Left lung (tissue), 10 donors: ENCODE data around the gene TAF4B. TPM values are rescaled to one million over a fixed set of nuclear protein-coding genes. Genes with fewer than 3 reads are reported as not detected.

Experiments used
- ATAC-seq: fragments of 200-7000 bp; cut with Tn5 transposase; one replicate; pipeline ENCODE4 v1.9.1; 2020; ENCODE audit warnings: moderate library complexity
- DNase-seq, 4 donors: peaks; one replicate each; pipeline ENCODE4 v3.0.0-alpha.2; 2013 to 2020
- H3K27ac ChIP-seq, 2 donors: fragments of 200-600 bp; sonication (generic) in 1 of 2; one replicate each; pipeline versions ENCODE4 v1.5.0 to v1.8.0; 2020 to 2021
- H3K27me3 ChIP-seq, 2 donors: fragments of 200-600 bp; sonication (generic) in 1 of 2; one replicate each; pipeline versions ENCODE4 v1.5.0 to v1.8.0; 2020 to 2021
- H3K36me3 ChIP-seq, 2 donors: fragments of 200-600 bp; sonication (generic) in 1 of 2; one replicate each; pipeline versions ENCODE4 v1.5.0 to v1.8.0; 2020 to 2021
- H3K4me1 ChIP-seq, 2 donors: fragments of 200-600 bp; one replicate each; pipeline ENCODE4 v1.8.0; 2021
- H3K4me3 ChIP-seq, 2 donors: fragments of 200-600 bp; sonication (generic) in 1 of 2; one replicate each; pipeline versions ENCODE4 v1.5.0 to v1.8.0; 2020 to 2021; ENCODE audit warnings: mild to moderate bottlenecking in 1 of 2
- H3K9me3 ChIP-seq, 2 donors: fragments of 200-600 bp; sonication (generic) in 1 of 2; one replicate each; pipeline versions ENCODE4 v1.5.0 to v1.8.0; 2020 to 2021
- intact Hi-C, 2 donors: fragments of 100-400 bp; cut with DNase I; formaldehyde crosslinking; loops; one replicate each; pipeline versions ENCODE4 v1.11.2 to v1.14.2; 2022
- polyA plus RNA-seq, 6 donors: library from polyadenylated mRNA; unstranded; fragments of 120-200 nt; gene quantifications; one replicate each; pipeline ENCODE4 v1.2.1, GENCODE V29; 2013; ENCODE audit not compliant: insufficient read length in 6 of 6
- total RNA-seq, 2 donors: library from RNA; stranded (reverse); fragmentation: NEBNext Ultra II Directional; extraction: Animal tissue kit (Norgen Biotek cat#: 25700); gene quantifications; one replicate each; pipeline ENCODE4 v1.2.1, GENCODE V29; 2021
- TF ChIP-seq, protein P1 (sequence below), 2 donors: fragments of 200-600 bp; sonication (generic) in 1 of 2; IDR thresholded peaks; one replicate each; pipeline versions ENCODE4 v1.5.0 to v1.8.0; 2021; ENCODE audit warnings: antibody characterized with exemption in 2 of 2
- donor health status: DM: no; HTN: yes; CAD: no.
- donor health status: DM: no; HTN: no; CAD: no.

The TAF4B gene
- total and polyA plus RNA-seq, 8 donors, result 2.2 to 4.7 (median 4.0) TPM

DNA sequence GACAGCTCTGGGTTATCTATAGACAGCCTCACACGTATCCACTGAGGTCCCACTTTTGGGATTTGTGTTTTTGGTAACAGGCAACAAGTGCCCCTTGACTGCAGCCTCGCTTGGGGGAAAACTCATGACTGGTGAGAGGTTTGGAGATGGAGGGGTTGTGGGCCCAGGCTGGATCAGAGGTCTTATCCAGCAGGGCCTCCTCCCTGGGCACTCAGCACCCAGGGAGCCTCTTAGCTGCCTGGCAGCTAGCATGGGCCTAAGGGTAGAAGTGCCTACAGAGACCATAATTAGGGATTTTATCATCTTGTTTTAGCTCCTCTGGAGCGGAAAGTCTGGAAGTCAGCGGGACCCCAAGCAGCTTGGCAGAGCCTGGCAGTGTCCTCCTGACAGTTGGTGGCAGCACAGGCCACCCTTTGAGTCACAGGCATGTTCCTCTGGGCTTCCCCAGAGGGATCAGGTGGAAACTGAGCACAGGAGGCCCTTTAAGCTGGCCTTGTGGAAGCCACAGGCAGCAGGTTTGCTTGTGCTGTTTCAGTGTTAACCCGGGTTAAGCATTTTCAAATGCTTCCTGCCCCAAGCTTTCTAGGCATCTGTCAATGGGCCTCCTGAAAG is 179.1 kb downstream of the TAF4B start:
- DNase-seq (peak in 2 of 4 donors; percentile 36 to 37), ATAC-seq (peak; percentile 91)
- Histone ChIP-seq H3K4me1 (no peaks in the 10 kb centered on the region), H3K4me3 (no peak overlapping the region), H3K27ac (no peak overlapping the region), H3K27me3 (no peaks in the 10 kb centered on the region), H3K36me3 (no peaks in the 10 kb centered on the region), H3K9me3 (no peaks in the 10 kb centered on the region)
- intact Hi-C loops, result no loop called here
- TF ChIP-seq, protein P1, sequence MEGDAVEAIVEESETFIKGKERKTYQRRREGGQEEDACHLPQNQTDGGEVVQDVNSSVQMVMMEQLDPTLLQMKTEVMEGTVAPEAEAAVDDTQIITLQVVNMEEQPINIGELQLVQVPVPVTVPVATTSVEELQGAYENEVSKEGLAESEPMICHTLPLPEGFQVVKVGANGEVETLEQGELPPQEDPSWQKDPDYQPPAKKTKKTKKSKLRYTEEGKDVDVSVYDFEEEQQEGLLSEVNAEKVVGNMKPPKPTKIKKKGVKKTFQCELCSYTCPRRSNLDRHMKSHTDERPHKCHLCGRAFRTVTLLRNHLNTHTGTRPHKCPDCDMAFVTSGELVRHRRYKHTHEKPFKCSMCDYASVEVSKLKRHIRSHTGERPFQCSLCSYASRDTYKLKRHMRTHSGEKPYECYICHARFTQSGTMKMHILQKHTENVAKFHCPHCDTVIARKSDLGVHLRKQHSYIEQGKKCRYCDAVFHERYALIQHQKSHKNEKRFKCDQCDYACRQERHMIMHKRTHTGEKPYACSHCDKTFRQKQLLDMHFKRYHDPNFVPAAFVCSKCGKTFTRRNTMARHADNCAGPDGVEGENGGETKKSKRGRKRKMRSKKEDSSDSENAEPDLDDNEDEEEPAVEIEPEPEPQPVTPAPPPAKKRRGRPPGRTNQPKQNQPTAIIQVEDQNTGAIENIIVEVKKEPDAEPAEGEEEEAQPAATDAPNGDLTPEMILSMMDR (IDR thresholded peaks at IDR 0.05), result peak in 1 of 2 donors; percentile 28

GRCh38 chr18:26406324-26406723 is 180.1 kb downstream of the TAF4B start:
- ATAC-seq, result no peak
- H3K4me3 ChIP-seq, result no peak overlapping the region
- H3K4me1 ChIP-seq, result no peaks in the 10 kb centered on the region
- H3K9me3 ChIP-seq, result no peaks in the 10 kb centered on the region
- TF ChIP-seq, protein P1 (IDR thresholded peaks at IDR 0.05), result no peak
- no peaks in the 10 kb centered on the region for H3K27me3 ChIP-seq
- no peak overlapping the region for H3K27ac ChIP-seq
- intact Hi-C loops, result no loop called here
- peak in 1 of 4 donors; percentile 72 for DNase-seq
- no peaks in the 10 kb centered on the region for H3K36me3 ChIP-seq

GRCh38 chr18:26406854-26407517 is 180.7 kb downstream of the TAF4B start:
- Histone ChIP-seq H3K36me3 (no peaks in the 10 kb centered on the region), H3K4me1 (no peaks in the 10 kb centered on the region), H3K9me3 (no peaks in the 10 kb centered on the region), H3K4me3 (no peak overlapping the region), H3K27ac (no peak overlapping the region), H3K27me3 (no peaks in the 10 kb centered on the region)
- DNase-seq (no peak), ATAC-seq (no peak)
- intact Hi-C loops, result no loop called here
- TF ChIP-seq, protein P1 (IDR thresholded peaks at IDR 0.05), result no peak

GRCh38 chr18:26407736-26408601 is 181.7 kb downstream of the TAF4B start:
- no peaks in the 10 kb centered on the region for H3K36me3 ChIP-seq
- no peak overlapping the region for H3K4me3 ChIP-seq
- H3K9me3 ChIP-seq, result no peaks in the 10 kb centered on the region
- intact Hi-C loops, result no loop called here
- ATAC-seq (no peak), DNase-seq (no peak)
- TF ChIP-seq, protein P1 (IDR thresholded peaks at IDR 0.05), result no peak
- H3K27me3 ChIP-seq, result no peaks in the 10 kb centered on the region
- no peak overlapping the region for H3K27ac ChIP-seq
- H3K4me1 ChIP-seq, result no peaks in the 10 kb centered on the region

GRCh38 chr18:26409091-26409490 is 182.8 kb downstream of the TAF4B start:
- no peaks in the 10 kb centered on the region for H3K27me3 ChIP-seq
- DNase-seq, result no peak
- no peaks in the 10 kb centered on the region for H3K9me3 ChIP-seq
- intact Hi-C loops, result no loop called here
- TF ChIP-seq, protein P1 (IDR thresholded peaks at IDR 0.05), result no peak
- no peak overlapping the region for H3K4me3 ChIP-seq
- no peak for ATAC-seq
- no peaks in the 10 kb centered on the region for H3K36me3 ChIP-seq
- H3K4me1 ChIP-seq, result no peaks in the 10 kb centered on the region
- no peak overlapping the region for H3K27ac ChIP-seq
